Esophagus squamous epithelium (tissue), 5 donors: ENCODE measurements around the gene TFG. TPM values are rescaled to one million over a fixed set of nuclear protein-coding genes. Genes with fewer than 3 reads are reported as not detected.

Experiments used
- DNase-seq: peaks from one replicate; lab custom pipeline; 2025; lab: John Stamatoyannopoulos, UW
- H3K27ac ChIP-seq, 4 donors: fragments of 200-600 bp; sonication (generic); one replicate each; pipeline ENCODE4 v1.5.1; 2016 to 2019; ENCODE audit warnings: mild to moderate bottlenecking in 1 of 4
- H3K27me3 ChIP-seq, 4 donors: fragments of 200-600 bp; sonication (generic); 1 replicate in 3 of 4; 2 replicates in 1 of 4; pipeline versions ENCODE4 v1.5.1 to v1.6.0; 2017 to 2021; ENCODE audit warnings: antibody characterized with exemption in 1 of 4
- H3K36me3 ChIP-seq, 3 donors: fragments of 200-600 bp; sonication (generic); one replicate each; pipeline ENCODE4 v1.5.1; 2016 to 2019
- H3K4me1 ChIP-seq, 3 donors: fragments of 200-600 bp; sonication (generic); one replicate each; pipeline ENCODE4 v1.5.1; 2017 to 2019
- H3K4me3 ChIP-seq, 4 donors: fragments of 200-600 bp; sonication (generic); 1 replicate in 3 of 4; 2 replicates in 1 of 4; pipeline ENCODE4 v1.5.1; 2016 to 2019; ENCODE audit warnings: mild to moderate bottlenecking in 2 of 4, moderate library complexity in 1 of 4
- H3K9me3 ChIP-seq, 3 donors: fragments of 200-600 bp; sonication (generic); one replicate each; pipeline ENCODE4 v1.5.1; 2016 to 2019
- CTCF ChIP-seq, 6 experiments: fragments of 450-650 bp in 4 of 6; fragments of 200-600 bp in 2 of 6; sonication (generic) in 2 of 6; IDR thresholded peaks; one replicate each; pipeline ENCODE4 v1.5.1; 2016 to 2019; ENCODE audit warnings: antibody characterized with exemption in 6 of 6, mild to moderate bottlenecking in 4 of 6, moderate library complexity in 4 of 6
- POLR2A ChIP-seq, 4 donors: fragments of 450-650 bp; IDR thresholded peaks; one replicate each; pipeline ENCODE4 v1.6.1; 2017; ENCODE audit warnings: antibody characterized with exemption in 4 of 4, mild to moderate bottlenecking in 4 of 4, moderate library complexity in 3 of 4
- WGBS, 2 donors: methylation state at CpG; one replicate each; pipeline ENCODE4 v1.1.5; 2018; 5-methylcytosine and 5-hydroxymethylcytosine counted together
- intact Hi-C: fragments of 100-400 bp; cut with DNase I; formaldehyde crosslinking; loops from one replicate; pipeline ENCODE4 v1.15.0; 2022
- total RNA-seq, 4 donors: library from RNA; depleted of rRNA; stranded (reverse); fragments of >200 nt; gene quantifications; one replicate each; pipeline ENCODE4 v1.1.0, GENCODE V29; 2016
- donor health status: DM: yes; HTN: yes; CAD: no.

TFG gene
- total RNA-seq, 4 donors from 2014 or later, result 76.7 to 133 (median 91.8) TPM

- TF ChIP-seq CTCF (IDR thresholded peaks at IDR 0.05), result no peak
- TF ChIP-seq POLR2A (IDR thresholded peaks at IDR 0.05), result no peak
- H3K9me3 ChIP-seq, result no peaks in the 10 kb centered on the region
- no peak overlapping the region for H3K27ac ChIP-seq
- H3K4me3 ChIP-seq, result no peak overlapping the region
- intact Hi-C loops, result no loop called here
- WGBS, 2 donors, result 97 to 100% methylated on average over 2 of the region's 2 CpGs
- H3K36me3 ChIP-seq, result peaks cover 6 to 99% (median 19%) of the 10 kb centered on the region in 3 donors
- no peak for DNase-seq
- no peaks in the 10 kb centered on the region for H3K4me1 ChIP-seq
- no peaks in the 10 kb centered on the region for H3K27me3 ChIP-seq
Observed at GRCh38 chr3:100744671-100745070, 35.4 kb downstream of the TFG start.

GRCh38 chr3:100745617-100746016 is 36.3 kb downstream of the TFG start:
- DNase-seq, result no peak
- intact Hi-C loops, result no loop called here
- Histone ChIP-seq H3K4me3 (no peak overlapping the region), H3K4me1 (no peaks in the 10 kb centered on the region), H3K9me3 (no peaks in the 10 kb centered on the region), H3K36me3 (peaks cover 10 to 99% (median 19%) of the 10 kb centered on the region in 3 donors), H3K27ac (no peak overlapping the region), H3K27me3 (no peaks in the 10 kb centered on the region)
- no peak for TF ChIP-seq POLR2A (IDR thresholded peaks at IDR 0.05)

GRCh38 chr3:100746092-100746491 is 36.8 kb downstream of the TFG start:
- no peaks in the 10 kb centered on the region for H3K4me1 ChIP-seq
- intact Hi-C loops, result no loop called here
- H3K27ac ChIP-seq, result no peak overlapping the region
- peaks cover 12 to 99% (median 21%) of the 10 kb centered on the region in 3 donors for H3K36me3 ChIP-seq
- DNase-seq, result no peak
- H3K9me3 ChIP-seq, result no peaks in the 10 kb centered on the region
- H3K4me3 ChIP-seq, result no peak overlapping the region
- no peak for TF ChIP-seq CTCF (IDR thresholded peaks at IDR 0.05)
- no peak for TF ChIP-seq POLR2A (IDR thresholded peaks at IDR 0.05)
- 62 to 81% methylated on average over 3 of the region's 3 CpGs for WGBS, 2 donors
- no peaks in the 10 kb centered on the region for H3K27me3 ChIP-seq

- H3K27ac ChIP-seq, result no peak overlapping the region
- no peaks in the 10 kb centered on the region for H3K27me3 ChIP-seq
- no peaks in the 10 kb centered on the region for H3K9me3 ChIP-seq
- WGBS, 2 donors, result 94 to 95% methylated on average over 6 of the region's 6 CpGs
- TF ChIP-seq CTCF (IDR thresholded peaks at IDR 0.05) (no peak), POLR2A (IDR thresholded peaks at IDR 0.05) (no peak)
- DNase-seq, result no peak
- H3K4me1 ChIP-seq, result no peaks in the 10 kb centered on the region
- intact Hi-C loops, result no loop called here
- H3K36me3 ChIP-seq, result peaks cover 12 to 99% (median 23%) of the 10 kb centered on the region in 3 donors
- H3K4me3 ChIP-seq, result no peak overlapping the region
Observed at GRCh38 chr3:100748220-100748619, 38.9 kb downstream of the TFG start.

- no peak for DNase-seq
- intact Hi-C loops, result no loop called here
- WGBS, 2 donors, result 54 to 72% methylated on average over 2 of the region's 2 CpGs
- Histone ChIP-seq H3K9me3 (no peaks in the 10 kb centered on the region), H3K4me1 (no peaks in the 10 kb centered on the region), H3K4me3 (no peak overlapping the region), H3K27me3 (no peaks in the 10 kb centered on the region), H3K27ac (no peak overlapping the region), H3K36me3 (peaks cover 12 to 100% (median 23%) of the 10 kb centered on the region in 3 donors)
- no peak for TF ChIP-seq CTCF (IDR thresholded peaks at IDR 0.05)
- no peak for TF ChIP-seq POLR2A (IDR thresholded peaks at IDR 0.05)
Observed at GRCh38 chr3:100748967-100749366, 39.7 kb downstream of the TFG start.

- Histone ChIP-seq H3K27ac (no peak overlapping the region), H3K4me1 (no peaks in the 10 kb centered on the region), H3K27me3 (no peaks in the 10 kb centered on the region), H3K4me3 (no peak overlapping the region), H3K36me3 (peaks cover 7 to 57% (median 8%) of the 10 kb centered on the region in 3 donors), H3K9me3 (no peaks in the 10 kb centered on the region)
- 90% methylated on average over 2 of the region's 2 CpGs for WGBS, 2 donors
- intact Hi-C loops, result no loop called here
- no peak for TF ChIP-seq POLR2A (IDR thresholded peaks at IDR 0.05)
- no peak for TF ChIP-seq CTCF (IDR thresholded peaks at IDR 0.05)
- DNase-seq, result no peak
Observed at GRCh38 chr3:100753846-100754245, 44.6 kb downstream of the TFG start.
